Testis (tissue), 2 donors: ENCODE results near the gene GAS2L2.

Source experiments
- CTCF ChIP-seq, 3 experiments: fragments of 450-650 bp in 2 of 3; fragments of 200-600 bp in 1 of 3; sonication (generic) in 1 of 3; IDR thresholded peaks; one replicate each; pipeline ENCODE4 v1.5.1; 2016 to 2019; ENCODE audit warnings: antibody characterized with exemption in 3 of 3, mild to moderate bottlenecking in 2 of 3, moderate library complexity in 1 of 3
- POLR2A ChIP-seq: fragments of 450-650 bp; IDR thresholded peaks from one replicate; pipeline ENCODE4 v1.6.1; 2017; ENCODE audit warnings: antibody characterized with exemption, mild to moderate bottlenecking, moderate library complexity

- TF ChIP-seq CTCF (IDR thresholded peaks at IDR 0.05): no peak
- no peak for TF ChIP-seq POLR2A
These were observed 46.9 kb upstream of the GAS2L2 start for GRCh38 chr17:35799942-35800341.
